H1 (cell line): ENCODE results near the gene CEL. TPM values are rescaled to one million over a fixed set of nuclear protein-coding genes. Genes with fewer than 3 reads are reported as not detected.
"Not testable (repeated sequence)": the region's sequence is repeated elsewhere in the genome, so short reads cannot be mapped to it uniquely, and the experiment has no call there.

Experiments
- CTCF ChIA-PET: fragments of 300-600 bp; sonication (Branson Sonifier 250); formaldehyde crosslinking; loops from one replicate; lab custom pipeline; 2021; ENCODE audit not compliant: partially characterized antibody; lab: Charles Lee
- POLR2A ChIA-PET: fragments of 300-600 bp; sonication (Branson Sonifier 250); formaldehyde crosslinking; loops from one replicate; lab custom pipeline; 2021; ENCODE audit warnings: inconsistent platforms; ENCODE audit not compliant: partially characterized antibody; lab: Charles Lee
- DNase-seq, 2 experiments: peaks; one replicate each; pipeline versions ENCODE4 v3.0.0 to v3.0.0-alpha.2; 2010 to 2022; ENCODE audit warnings: low spot score in 2 of 2, low read depth in 1 of 2, mixed read lengths in 1 of 2
- FAIRE-seq: peaks from 2 replicates; lab custom pipeline; 2011; peaks lifted over from hg19 to GRCh38; lab: Jason Lieb, UNC
- H2AFZ ChIP-seq: 2 replicates; pipeline ENCODE4 v1.8.1; 2012; ENCODE audit warnings: low read length, inconsistent platforms
- H2AK5ac ChIP-seq: 2 replicates; pipeline ENCODE4 v1.6.1; 2013; ENCODE audit warnings: low read depth, low read length
- H2BK120ac ChIP-seq: replicated peaks from 2 replicates; pipeline ENCODE3; 2013; ENCODE audit warnings: low read depth, low read length, inconsistent platforms
- H2BK12ac ChIP-seq: 2 replicates; pipeline ENCODE4 v1.6.1; 2013; ENCODE audit warnings: low read depth, low read length
- H2BK15ac ChIP-seq: 2 replicates; pipeline ENCODE4 v1.6.1; 2013; ENCODE audit warnings: low read length
- H2BK20ac ChIP-seq: 2 replicates; pipeline ENCODE4 v1.6.1; 2013; ENCODE audit warnings: low read length
- H2BK5ac ChIP-seq: 2 replicates; pipeline ENCODE4 v1.6.1; 2013; ENCODE audit warnings: low read depth, low read length
- H3K14ac ChIP-seq: 2 replicates; pipeline ENCODE4 v1.6.1; 2013; ENCODE audit warnings: inconsistent platforms; ENCODE audit not compliant: insufficient read length
- H3K18ac ChIP-seq: 2 replicates; pipeline ENCODE4 v1.6.1; 2013; ENCODE audit warnings: low read length; ENCODE audit errors: extremely low read depth
- H3K23ac ChIP-seq: 2 replicates; pipeline ENCODE4 v1.6.1; 2013; ENCODE audit warnings: inconsistent platforms; ENCODE audit not compliant: insufficient read length
- H3K23me2 ChIP-seq: 2 replicates; pipeline ENCODE4 v1.6.1; 2013; ENCODE audit warnings: low read depth, low read length
- H3K27ac ChIP-seq: 2 replicates; pipeline ENCODE4 v1.6.1; 2011; ENCODE audit warnings: low read depth, low read length, inconsistent platforms
- H3K27me3 ChIP-seq, 4 experiments: replicated peaks in 1 of 4; 1 replicate in 1 of 4; 2 replicates in 3 of 4; pipeline versions ENCODE4 v1.6.1 to v1.8.1; 2011 to 2013; ENCODE audit warnings: low read length in 3 of 4, mild to moderate bottlenecking in 3 of 4, inconsistent platforms in 2 of 4, mixed read lengths in 2 of 4, moderate library complexity in 1 of 4; ENCODE audit not compliant: control insufficient read depth in 3 of 4, insufficient read depth in 3 of 4; ENCODE audit errors: extremely low read depth in 1 of 4
- H3K36me3 ChIP-seq, 4 experiments: 2 replicates each; pipeline versions ENCODE4 v1.6.1 to v1.8.1; 2011 to 2013; ENCODE audit warnings: mild to moderate bottlenecking in 4 of 4, low read length in 3 of 4, moderate library complexity in 2 of 4, control low read depth in 1 of 4, inconsistent platforms in 1 of 4; ENCODE audit not compliant: insufficient read depth in 4 of 4, control insufficient read depth in 2 of 4
- H3K4ac ChIP-seq: replicated peaks from 2 replicates; pipeline ENCODE3; 2013; ENCODE audit warnings: low read length, low read depth, mixed read lengths, inconsistent platforms; ENCODE audit not compliant: insufficient read length
- H3K4me1 ChIP-seq, 4 experiments: replicated peaks in 1 of 4; 1 replicate in 1 of 4; 2 replicates in 3 of 4; pipeline versions ENCODE4 v1.6.1 to v1.8.1; 2011 to 2013; ENCODE audit warnings: low read length in 3 of 4, inconsistent platforms in 2 of 4, mixed read lengths in 1 of 4; ENCODE audit not compliant: insufficient read depth in 4 of 4, control insufficient read depth in 3 of 4
- H3K4me2 ChIP-seq, 2 experiments: 2 replicates each; pipeline versions ENCODE4 v1.6.1 to v1.8.1; 2011 to 2013; ENCODE audit warnings: low read depth in 2 of 2, low read length in 2 of 2, control low read depth in 1 of 2, inconsistent platforms in 1 of 2, mild to moderate bottlenecking in 1 of 2; ENCODE audit not compliant: insufficient read depth in 1 of 2
- H3K4me3 ChIP-seq, 4 experiments: fragments of 200-600, 300-600 bp in 1 of 4; sonication (generic), shearing (Covaris generic), sonication (Bioruptor Twin) in 1 of 4; 2 replicates each; pipeline versions ENCODE4 v1.5.1 to v1.8.1; 2011 to 2016; ENCODE audit warnings: low read length in 4 of 4, low read depth in 3 of 4, control low read depth in 2 of 4, inconsistent platforms in 2 of 4, mild to moderate bottlenecking in 2 of 4, mixed read lengths in 1 of 4, moderate library complexity in 1 of 4; ENCODE audit not compliant: insufficient read depth in 2 of 4; ENCODE audit errors: extremely low read depth in 1 of 4
- H3K56ac ChIP-seq: replicated peaks from 2 replicates; pipeline ENCODE3; 2013; ENCODE audit warnings: low read depth, mild to moderate bottlenecking, mixed read lengths, low read length, inconsistent platforms; ENCODE audit not compliant: insufficient read length
- H3K79me1 ChIP-seq: 2 replicates; pipeline ENCODE4 v1.6.1; 2013; ENCODE audit warnings: low read depth, low read length, control low read depth
- H3K79me2 ChIP-seq, 2 experiments: 2 replicates each; pipeline versions ENCODE4 v1.6.1 to v1.8.1; 2012 to 2013; ENCODE audit warnings: low read length in 2 of 2, mild to moderate bottlenecking in 2 of 2, inconsistent platforms in 1 of 2; ENCODE audit not compliant: insufficient read depth in 2 of 2, control insufficient read depth in 1 of 2
- H3K9ac ChIP-seq, 4 experiments: replicated peaks in 1 of 4; 1 replicate in 1 of 4; 2 replicates in 3 of 4; pipeline versions ENCODE4 v1.6.1 to v1.8.1; 2011 to 2013; ENCODE audit warnings: low read depth in 3 of 4, low read length in 3 of 4, control low read depth in 2 of 4, mild to moderate bottlenecking in 2 of 4, moderate library complexity in 2 of 4, inconsistent platforms in 1 of 4; ENCODE audit errors: extremely low read depth in 1 of 4
- H3K9me3 ChIP-seq, 2 experiments: 2 replicates each; pipeline versions ENCODE4 v1.6.1 to v1.8.1; 2012 to 2013; ENCODE audit warnings: mild to moderate bottlenecking in 2 of 2, moderate library complexity in 2 of 2, control low read depth in 1 of 2, inconsistent platforms in 1 of 2, low read depth in 1 of 2, low read length in 1 of 2, mixed read lengths in 1 of 2; ENCODE audit not compliant: insufficient read depth in 2 of 2
- H4K20me1 ChIP-seq, 2 experiments: replicated peaks in 1 of 2; 2 replicates each; pipeline versions ENCODE3 to v1.8.1; 2011 to 2013; ENCODE audit warnings: inconsistent platforms in 2 of 2, low read length in 2 of 2, mild to moderate bottlenecking in 1 of 2; ENCODE audit not compliant: insufficient read depth in 2 of 2, control insufficient read depth in 1 of 2
- H4K5ac ChIP-seq: 2 replicates; pipeline ENCODE4 v1.6.1; 2013; ENCODE audit warnings: low read length, low read depth, mixed read lengths, inconsistent platforms; ENCODE audit not compliant: insufficient read length
- H4K8ac ChIP-seq: 2 replicates; pipeline ENCODE4 v1.8.0; 2013; ENCODE audit warnings: mild to moderate bottlenecking, moderate library complexity, low read length, inconsistent platforms; ENCODE audit not compliant: insufficient read depth; ENCODE audit errors: extremely low read depth
- H4K91ac ChIP-seq: replicated peaks from 2 replicates; pipeline ENCODE3; 2013; ENCODE audit warnings: low read length, mixed read lengths, inconsistent platforms; ENCODE audit not compliant: insufficient read length
- WGBS, 2 experiments: shearing (Covaris generic) in 1 of 2; methylation state at CpG; one replicate each; pipeline versions ENCODE4 v1.1.6 to v1.1.7; 2013 to 2015; ENCODE audit warnings: low lambda C conversion rate in 2 of 2, mixed read lengths in 2 of 2, inconsistent platforms in 1 of 2, low coverage in 1 of 2, missing lambda C conversion rate in 1 of 2; ENCODE audit not compliant: insufficient replicate concordance in 2 of 2, insufficient coverage in 1 of 2, insufficient read length in 1 of 2; ENCODE audit errors: extremely low coverage in 1 of 2, missing lambda C conversion rate in 1 of 2; 5-methylcytosine and 5-hydroxymethylcytosine counted together
- polyA plus RNA-seq, 7 experiments: library from polyadenylated mRNA; depleted of rRNA in 3 of 7; stranded (reverse) in 5 of 7; unstranded in 2 of 7; fragments of >200 nt in 5 of 7; fragments of 200-250 nt in 2 of 7; gene quantifications; 1 replicate in 5 of 7; 2 replicates in 1 of 7; 4 replicates in 1 of 7; pipeline versions ENCODE4 v1.2.1 to v1.2.3, GENCODE V29; 2011 to 2013; ENCODE audit warnings: missing spikeins in 2 of 7, mixed read lengths in 2 of 7
- total RNA-seq: library from RNA; stranded (reverse); fragmentation: NEBNext Ultra II Directional; extraction: Animal tissue kit (Norgen Biotek cat#: 25700); gene quantifications from 2 replicates; pipeline ENCODE4 v1.2.1, GENCODE V29; 2021

The CEL gene
- total and polyA plus RNA-seq, 2 of the 8 experiments (the other 6 are each of a cell fraction or from before 2014, with no cell fraction given), result 1.8 to 3.4 TPM

GRCh38 chr9:133094351-133094750 is 32.6 kb downstream of the CEL start:
- H2AK5ac ChIP-seq, H2BK120ac ChIP-seq, DNase-seq, H3K27me3 ChIP-seq, H4K8ac ChIP-seq, H3K23ac ChIP-seq, H3K23me2 ChIP-seq, H4K5ac ChIP-seq, H3K4me1 ChIP-seq, H2BK20ac ChIP-seq, H2AFZ ChIP-seq, H2BK12ac ChIP-seq, H2BK5ac ChIP-seq, H3K14ac ChIP-seq, H4K91ac ChIP-seq, H3K4me2 ChIP-seq, H2BK15ac ChIP-seq, H3K18ac ChIP-seq, H3K56ac ChIP-seq, H3K9ac ChIP-seq, H3K27ac ChIP-seq, H4K20me1 ChIP-seq, H3K4me3 ChIP-seq, H3K79me2 ChIP-seq, H3K4ac ChIP-seq, H3K79me1 ChIP-seq, FAIRE-seq: not testable (repeated sequence)
- ChIA-PET POLR2A (interaction anchor here (1.2 kb wide), 1 partner anchor 24 kb away, joined by 3 read pairs; no protein-coding TSS in a partner anchor), CTCF (interaction anchor here (0.6 to 3.7 kb wide), 8 partner anchors 10 to 99 kb away, joined by 3 to 25 read pairs (median 4); no protein-coding TSS in a partner anchor)
- WGBS, 2 experiments, result 84% methylated on average over 3 of the region's 4 CpGs; no CpG with 5 or more reads in 1 of the 2 experiments
- Histone ChIP-seq H3K9me3 (peaks cover 11 to 13% of the 10 kb centered on the region in 2 experiments; a peak in 3 of 4 replicates), H3K36me3 (peaks cover 0 to 16% (median 8%) of the 10 kb centered on the region in 4 experiments; a peak in 6 of 8 replicates)
